ENCODE results near the gene SRGAP2B.
"Not testable (repeated sequence)": the region's sequence is repeated elsewhere in the genome, so short reads cannot be mapped to it uniquely, and the experiment has no call there.

The SRGAP2B gene

DNA sequence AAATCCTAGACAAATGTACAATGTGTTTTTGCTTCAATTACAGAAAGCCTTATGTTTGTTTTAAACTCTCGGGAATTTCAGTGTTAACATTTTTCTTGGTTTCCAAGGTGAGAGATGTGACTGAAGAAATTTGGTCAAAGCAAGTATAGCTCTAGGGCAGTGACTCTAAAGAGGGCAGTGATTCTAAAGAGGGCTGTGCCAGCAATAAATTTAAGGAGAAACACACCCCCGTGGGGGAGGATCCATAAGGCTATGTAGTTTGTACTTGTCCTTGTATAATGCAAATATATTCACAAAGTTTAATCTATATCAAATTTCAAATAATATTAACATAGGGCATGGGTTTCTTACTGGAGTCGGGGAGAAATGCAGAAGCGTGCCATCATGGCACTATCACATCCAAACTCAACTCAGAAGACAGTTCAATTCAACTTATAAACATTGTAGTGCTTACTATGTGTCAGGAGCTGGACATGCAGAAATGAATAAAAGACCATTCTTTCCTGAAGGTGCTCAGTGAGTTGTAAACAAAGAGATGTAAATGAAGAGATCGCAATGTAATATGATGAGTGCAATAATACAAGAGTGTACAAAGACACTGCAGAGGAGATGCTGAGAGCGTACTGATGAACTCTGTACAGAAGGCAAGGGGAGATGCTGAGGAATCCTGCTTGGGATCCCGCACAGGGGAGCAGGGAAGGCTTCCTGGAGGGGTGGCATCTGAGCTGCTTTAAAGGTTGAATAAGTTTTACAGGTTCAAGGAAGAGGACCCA is 12.5 kb downstream of the SRGAP2B start:
- not testable (repeated sequence) for DNase-seq

- DNase-seq = not testable (repeated sequence)
These were observed 14.9 kb downstream of the SRGAP2B start for GRCh38 chr1:145080193-145080592.

DNA sequence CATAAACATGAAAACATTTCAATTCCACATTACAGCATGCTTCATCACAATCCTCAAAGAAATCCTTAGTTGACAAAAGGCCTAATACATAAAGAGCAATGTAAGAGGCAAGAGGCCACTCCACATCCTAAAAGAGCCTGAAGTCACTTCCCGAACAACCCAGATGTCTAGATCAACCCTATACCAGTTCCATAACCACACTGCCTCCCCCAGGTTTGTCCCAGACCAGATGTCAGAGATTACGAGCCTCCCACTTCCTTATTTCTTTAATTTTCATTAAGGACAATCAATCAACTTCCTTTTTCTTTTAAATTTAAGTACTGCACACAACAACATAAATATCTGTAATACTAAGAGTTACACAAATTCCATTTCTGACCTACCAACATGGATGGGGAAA is 15.4 kb downstream of the SRGAP2B start:
- DNase-seq = not testable (repeated sequence)

DNA sequence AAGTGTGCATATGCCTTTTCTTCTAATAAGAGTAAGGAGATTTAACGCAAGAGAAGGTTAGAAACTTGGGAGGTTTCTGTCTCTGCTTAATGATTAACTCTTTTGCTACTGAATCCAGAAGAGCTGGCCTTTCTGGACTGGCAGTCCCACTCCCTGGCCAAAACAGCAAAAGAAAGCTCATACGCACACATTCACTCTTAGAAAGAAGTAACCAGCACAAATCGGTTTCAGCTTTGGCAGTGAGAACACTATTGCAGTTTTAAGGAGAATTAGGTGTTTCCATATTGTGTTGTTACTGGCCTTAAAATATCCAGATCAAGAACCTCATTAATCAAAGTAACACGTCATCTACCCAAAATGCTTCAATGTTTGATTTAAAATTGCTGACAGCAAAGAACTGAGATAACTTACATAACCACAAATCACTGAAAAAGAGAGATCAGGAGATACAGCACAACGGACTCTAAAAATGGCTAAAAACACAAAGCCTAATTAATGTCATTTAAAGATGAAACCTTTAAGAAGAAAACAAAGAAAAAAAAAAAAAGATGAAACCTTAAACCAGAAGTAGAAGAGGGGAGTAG is 16.2 kb downstream of the SRGAP2B start:
- DNase-seq = not testable (repeated sequence)

DNA sequence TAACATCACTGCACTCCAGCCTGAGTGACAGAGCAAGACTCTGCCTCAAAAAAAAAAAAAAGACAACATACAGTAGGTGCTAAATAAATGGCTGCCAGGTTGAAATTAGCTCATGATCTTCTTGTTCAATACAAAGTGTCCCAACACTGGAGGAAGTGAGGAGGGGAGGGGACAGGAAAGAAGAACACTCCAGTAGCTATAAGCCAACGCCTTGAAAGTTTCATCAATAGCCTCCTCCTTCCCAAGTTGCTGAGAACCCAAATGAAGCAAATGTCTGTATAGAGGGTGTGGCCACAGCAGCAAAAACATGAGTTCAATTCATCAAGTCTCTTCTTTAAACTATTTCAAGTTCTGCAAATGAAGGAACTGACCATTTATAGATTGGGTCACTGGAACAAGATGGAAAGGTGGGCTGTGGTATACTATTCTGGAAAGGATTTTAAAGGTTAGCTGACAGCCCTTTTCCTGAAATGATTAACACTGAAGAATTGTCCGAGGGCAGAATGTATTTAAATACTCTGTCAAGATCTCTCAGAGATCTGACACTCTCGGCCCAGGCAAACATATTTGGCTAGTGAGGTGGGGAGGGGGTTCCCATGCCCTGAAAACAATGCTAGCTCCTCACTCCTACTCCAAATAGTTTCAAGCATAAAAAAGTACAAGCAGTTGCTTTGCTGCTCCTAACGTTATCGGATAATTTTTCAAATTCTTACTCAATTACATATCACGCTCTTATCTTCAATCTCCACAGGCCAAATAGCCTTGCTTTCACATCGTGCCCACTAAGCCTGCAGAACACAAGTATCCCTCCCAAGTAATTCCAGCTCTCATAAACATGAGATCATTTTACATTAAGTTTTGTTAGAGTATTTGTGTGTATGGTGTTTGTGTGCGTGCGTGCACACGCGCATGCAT is 17.0 kb downstream of the SRGAP2B start:
- not testable (repeated sequence) for DNase-seq

- DNase-seq = not testable (repeated sequence)
These were observed 18.3 kb downstream of the SRGAP2B start for GRCh38 chr1:145076877-145077276.

- not testable (repeated sequence) for DNase-seq
These were observed 21.0 kb downstream of the SRGAP2B start for GRCh38 chr1:145074021-145074559.

- not testable (repeated sequence) for DNase-seq
These were observed 23.6 kb downstream of the SRGAP2B start for GRCh38 chr1:145071569-145071968.

DNA sequence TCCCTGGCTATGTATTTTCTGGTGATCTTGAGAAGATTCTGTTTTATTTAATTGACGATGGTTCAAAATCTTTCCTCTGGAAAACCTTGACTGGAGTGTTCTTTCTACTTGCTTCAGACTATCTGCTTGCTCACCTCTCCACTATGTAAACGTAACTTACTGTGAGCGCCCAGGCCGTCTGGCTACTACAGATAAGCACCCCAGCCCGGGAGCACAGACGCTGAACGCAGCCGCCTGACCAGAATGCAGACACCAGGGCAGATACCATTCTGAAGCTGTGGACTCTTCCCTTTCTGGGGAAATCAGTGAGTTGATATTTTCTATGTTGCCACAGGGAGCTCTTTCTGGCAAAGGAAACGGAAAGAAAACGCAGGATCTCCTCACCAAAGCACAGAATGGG is 28.6 kb downstream of the SRGAP2B start:
- not testable (repeated sequence) for DNase-seq

DNA sequence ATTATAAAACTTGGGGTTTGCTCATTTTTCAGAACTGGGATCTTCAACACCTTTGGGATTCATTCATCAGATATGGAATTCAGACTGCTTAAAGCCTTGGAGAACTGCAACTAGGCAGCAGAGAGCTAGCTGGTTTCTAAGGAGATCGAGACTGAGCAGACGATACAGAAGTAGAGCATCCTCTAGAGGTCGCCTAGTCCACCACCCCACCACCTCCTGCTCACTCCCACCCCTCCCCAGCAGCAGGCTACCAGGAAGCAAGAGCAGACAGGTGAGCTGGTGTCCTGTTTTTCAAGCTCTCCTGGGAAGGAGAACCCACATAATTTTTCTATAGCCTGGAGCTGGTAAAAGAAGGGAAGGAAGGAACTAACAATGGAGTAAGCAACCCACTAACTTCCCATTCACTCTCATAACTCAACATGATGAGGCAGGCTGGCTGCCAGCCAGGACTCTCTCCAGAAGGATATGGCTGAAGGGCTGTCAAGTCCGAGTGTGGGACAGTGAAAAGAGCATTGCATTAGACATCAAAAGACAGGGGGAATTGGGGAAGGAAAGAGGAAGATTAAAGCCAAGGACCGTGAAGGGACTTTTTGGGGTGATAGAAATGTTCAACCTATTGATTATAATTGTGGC is 29.8 kb downstream of the SRGAP2B start:
- DNase-seq = not testable (repeated sequence)

GRCh38 chr1:145063941-145064648 is 31.0 kb downstream of the SRGAP2B start:
- not testable (repeated sequence) for DNase-seq

- not testable (repeated sequence) for DNase-seq
These were observed 31.8 kb downstream of the SRGAP2B start for GRCh38 chr1:145063285-145063684.

- not testable (repeated sequence) for DNase-seq
These were observed 36.9 kb downstream of the SRGAP2B start for GRCh38 chr1:145058184-145058583.

GRCh38 chr1:145055217-145055760 is 39.8 kb downstream of the SRGAP2B start:
- DNase-seq = not testable (repeated sequence)

GRCh38 chr1:145053428-145053827 is 41.7 kb downstream of the SRGAP2B start:
- DNase-seq = not testable (repeated sequence)

GRCh38 chr1:145052019-145052776 is 42.9 kb downstream of the SRGAP2B start:
- DNase-seq = not testable (repeated sequence)

DNA sequence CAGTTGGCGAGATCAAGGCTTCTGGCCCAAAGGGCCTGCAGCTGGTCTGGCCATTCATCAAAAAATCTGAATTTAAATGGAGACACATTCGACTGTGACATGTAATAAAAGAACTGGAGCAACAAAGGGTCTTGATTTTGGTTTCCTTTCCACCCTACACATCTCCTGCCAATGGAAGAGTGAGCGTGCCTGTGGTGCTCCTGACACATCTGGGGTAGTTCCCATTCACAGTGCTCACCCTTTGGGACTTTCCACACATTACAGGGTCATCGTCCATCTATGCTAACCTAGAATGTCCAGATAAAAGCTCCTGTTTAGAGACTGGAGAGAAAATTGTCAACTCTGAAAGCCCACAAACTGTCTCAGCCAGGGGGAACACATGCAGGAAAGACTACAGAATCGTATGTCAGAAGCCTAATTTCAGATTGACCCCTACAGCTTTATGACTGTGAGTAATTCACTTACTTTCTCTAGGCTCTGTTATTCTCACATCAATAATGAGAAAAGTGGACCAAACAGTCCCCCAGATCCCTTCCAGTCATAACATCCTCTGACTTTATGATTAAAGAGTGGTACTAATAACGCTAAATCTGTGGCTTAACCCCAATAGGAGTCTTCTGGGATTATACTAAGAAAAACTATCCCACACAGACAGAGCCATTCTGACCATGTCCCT is 46.8 kb downstream of the SRGAP2B start:
- DNase-seq = not testable (repeated sequence)

GRCh38 chr1:145047553-145047952 is 47.6 kb downstream of the SRGAP2B start:
- DNase-seq = not testable (repeated sequence)

- DNase-seq = not testable (repeated sequence)
These were observed 49.4 kb downstream of the SRGAP2B start for GRCh38 chr1:145045571-145046273.

All from Kasumi-1 (cell line).